GM18951 (cell line): ENCODE measurements around the gene HABP4.

ENCODE experiments used
- POLR2A ChIP-seq: IDR thresholded peaks from 4 replicates; pipeline ENCODE4 v1.6.1; 2011; ENCODE audit warnings: mild to moderate bottlenecking; ENCODE audit not compliant: insufficient read length, insufficient read depth; ENCODE audit errors: extremely low read depth
- in situ Hi-C: fragments of 300-500 bp; cut with MboI; formaldehyde crosslinking; loops from one replicate; pipeline ENCODE4 v1.12.0; 2022; ENCODE audit warnings: low sequenced_read_pairs, mixed read lengths, inconsistent platforms; ENCODE audit not compliant: unreplicated experiment

The HABP4 gene

DNA sequence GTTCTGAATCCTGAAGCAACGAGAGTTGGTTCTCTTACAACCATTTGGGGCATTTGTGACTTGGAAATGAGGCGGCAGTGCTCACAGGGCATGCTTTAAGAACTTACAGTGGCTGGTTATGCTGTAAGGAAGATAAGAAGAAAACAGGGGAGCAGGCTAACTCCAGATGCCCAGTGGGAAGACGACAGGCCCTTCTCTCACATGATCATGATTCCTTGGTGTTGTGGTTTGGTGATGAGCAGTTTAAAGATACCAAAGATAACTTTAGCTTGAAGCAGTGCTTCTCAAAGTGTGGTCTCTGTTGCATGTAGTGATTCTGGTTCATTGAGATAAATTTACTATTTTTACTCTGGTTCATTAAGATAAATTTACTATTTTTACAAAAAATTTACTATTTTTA lies 2.6 kb upstream of the HABP4 start:
- no peak for TF ChIP-seq POLR2A
- in situ Hi-C loops: no loop called here

- TF ChIP-seq POLR2A: no peak
- in situ Hi-C loops: no loop called here
Observed at GRCh38 chr9:96448546-96449170, 1.3 kb upstream of the HABP4 start.

GRCh38 chr9:96449523-96449844 lies 485 bp upstream of the HABP4 start:
- no peak for TF ChIP-seq POLR2A
- in situ Hi-C loops: no loop called here

GRCh38 chr9:96450613-96451528 lies 902 bp downstream of the HABP4 start:
- in situ Hi-C loops: no loop called here
- no peak for TF ChIP-seq POLR2A

GRCh38 chr9:96453625-96454024 lies 3.7 kb downstream of the HABP4 start:
- in situ Hi-C loops: no loop called here
- TF ChIP-seq POLR2A: no peak

GRCh38 chr9:96457266-96457665 lies 7.3 kb downstream of the HABP4 start:
- in situ Hi-C loops: no loop called here
- no peak for TF ChIP-seq POLR2A

DNA sequence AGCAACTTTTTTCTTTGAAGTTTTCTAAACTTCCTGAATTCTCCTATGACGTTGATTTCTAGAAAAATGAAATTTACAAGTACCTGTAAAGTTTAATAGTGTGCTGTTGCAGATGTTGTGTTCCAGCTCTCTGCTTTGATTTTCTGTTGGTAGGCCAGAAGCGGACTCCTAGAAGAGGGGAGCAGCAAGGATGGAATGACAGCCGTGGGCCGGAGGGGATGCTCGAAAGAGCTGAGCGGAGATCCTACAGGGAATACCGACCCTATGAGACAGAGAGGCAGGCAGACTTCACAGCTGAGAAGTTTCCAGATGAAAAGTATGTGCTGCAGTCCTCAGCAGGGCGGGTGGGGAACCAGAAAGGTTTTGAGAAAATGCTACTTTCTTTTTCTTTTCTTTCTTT lies 8.3 kb downstream of the HABP4 start:
- in situ Hi-C loops: no loop called here
- TF ChIP-seq POLR2A: no peak

DNA sequence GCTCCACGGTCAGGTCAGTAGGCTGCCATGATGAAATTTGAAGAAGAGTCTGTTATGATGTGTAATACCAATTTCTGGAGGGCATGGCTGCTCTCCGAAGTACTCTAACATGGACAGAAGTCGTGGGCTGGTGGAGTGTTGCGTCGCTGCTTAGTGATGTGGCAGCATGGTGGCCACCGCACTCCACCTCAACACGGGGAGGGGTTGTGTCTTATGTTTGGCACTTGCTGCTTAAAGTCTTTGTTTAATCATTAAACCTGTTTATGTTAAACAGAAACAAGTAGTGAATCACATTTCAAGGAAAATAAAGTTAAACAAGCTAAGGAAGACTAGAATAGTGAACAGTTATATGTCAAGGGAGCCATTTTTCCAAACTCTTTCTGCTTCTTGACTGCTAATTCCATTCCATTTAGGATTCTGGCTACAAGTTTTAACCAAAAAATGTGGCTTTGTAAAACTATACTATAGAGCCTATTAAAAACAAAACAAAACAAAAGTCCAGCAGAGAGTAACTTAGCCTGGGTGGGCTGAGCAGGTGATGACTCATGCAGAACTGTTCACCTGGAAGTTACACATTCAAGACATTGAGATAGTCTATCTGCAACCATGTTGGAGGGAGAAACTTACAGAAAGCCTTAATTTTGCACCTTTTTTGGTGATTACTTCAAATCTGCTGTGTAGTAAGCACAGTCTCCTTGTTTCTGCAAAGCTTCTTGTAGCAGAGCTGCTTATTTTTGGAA lies 9.5 kb downstream of the HABP4 start:
- TF ChIP-seq POLR2A: no peak
- in situ Hi-C loops: no loop called here

DNA sequence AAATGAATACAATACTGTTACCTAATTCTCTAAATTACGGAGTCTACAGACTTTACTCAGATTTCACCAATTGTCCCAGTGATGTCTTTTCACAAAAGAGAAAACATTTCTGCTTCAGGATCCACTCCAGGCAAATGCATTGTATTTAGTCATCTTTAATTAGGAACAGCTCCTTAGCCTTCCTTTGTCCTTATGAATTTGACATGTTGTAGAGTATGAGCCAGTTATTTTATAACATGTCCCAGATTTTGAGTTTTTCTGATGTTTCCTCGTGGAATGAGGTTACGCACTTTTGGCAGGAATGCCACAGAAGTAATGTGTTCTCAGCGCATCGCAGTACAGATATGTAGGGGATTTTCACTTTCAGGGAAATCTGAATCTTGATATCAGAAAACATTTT lies 10.5 kb downstream of the HABP4 start:
- no peak for TF ChIP-seq POLR2A
- in situ Hi-C loops: no loop called here

DNA sequence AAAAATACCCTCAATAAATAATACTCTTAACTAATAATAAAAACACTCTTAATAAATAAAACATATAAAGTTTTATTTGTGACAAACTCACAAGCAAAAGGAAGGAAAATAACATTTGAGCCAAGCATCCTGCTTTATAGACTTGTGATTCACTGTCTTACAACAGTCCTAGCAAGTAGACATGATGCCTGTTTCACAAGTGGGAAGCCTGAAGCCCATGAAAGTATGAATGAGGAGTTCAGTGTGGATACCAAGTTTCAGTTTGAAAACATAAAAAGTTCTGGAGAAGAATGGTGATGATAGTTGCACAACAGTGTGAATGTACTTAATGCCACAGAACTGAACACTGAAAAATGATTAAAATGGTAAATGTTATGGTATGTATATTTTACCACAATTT lies 10.9 kb downstream of the HABP4 start:
- in situ Hi-C loops: no loop called here
- no peak for TF ChIP-seq POLR2A

- TF ChIP-seq POLR2A: no peak
- in situ Hi-C loops: no loop called here
Observed at GRCh38 chr9:96461336-96461735, 11.4 kb downstream of the HABP4 start.

DNA sequence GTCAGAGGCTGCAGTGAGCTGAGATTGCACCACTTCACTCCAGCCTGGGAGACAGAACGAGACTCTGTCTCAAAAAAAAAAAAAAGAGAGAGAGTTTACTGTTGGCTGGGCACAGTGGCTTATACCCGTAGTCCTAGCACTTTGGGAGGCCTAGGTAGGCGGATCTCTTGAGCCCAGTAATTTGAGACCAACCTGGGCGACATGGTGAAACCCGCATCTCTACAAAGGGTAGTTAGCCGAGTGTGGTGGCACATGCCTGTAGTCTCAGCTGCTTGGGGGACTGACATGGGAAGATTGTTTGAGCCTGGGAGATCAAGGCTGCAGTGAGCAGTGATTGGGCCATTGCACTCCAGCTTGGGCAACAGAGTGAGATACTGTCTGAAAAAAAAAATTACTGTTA lies 12.6 kb downstream of the HABP4 start:
- in situ Hi-C loops: no loop called here
- TF ChIP-seq POLR2A: no peak

GRCh38 chr9:96464426-96464825 lies 14.5 kb downstream of the HABP4 start:
- in situ Hi-C loops: no loop called here
- no peak for TF ChIP-seq POLR2A
